Kidney epithelial cell (primary cell): Measurements from ENCODE around the gene DCC. TPM values are rescaled to one million over a fixed set of nuclear protein-coding genes. Genes with fewer than 3 reads are reported as not detected.
"Not testable (repeated sequence)": the region's sequence is repeated elsewhere in the genome, so short reads cannot be mapped to it uniquely, and the experiment has no call there.

Source experiments
- DNase-seq: peaks from one replicate; pipeline ENCODE4 v3.0.0-alpha.2; 2010; ENCODE audit warnings: low read depth
- H3K27me3 ChIP-seq: 2 replicates; pipeline ENCODE4 v1.6.0; 2011; ENCODE audit warnings: low read length; ENCODE audit not compliant: control insufficient read depth, insufficient read depth
- H3K36me3 ChIP-seq: 2 replicates; pipeline ENCODE4 v1.5.1; 2011; ENCODE audit warnings: low read length; ENCODE audit not compliant: control insufficient read depth, insufficient read depth
- H3K4me3 ChIP-seq: 2 replicates; pipeline ENCODE4 v1.5.1; 2011; ENCODE audit warnings: low read depth, mild to moderate bottlenecking, control low read depth, low read length
- CTCF ChIP-seq: IDR thresholded peaks from 2 replicates; pipeline ENCODE4 v1.5.1; 2011; ENCODE audit warnings: mild to moderate bottlenecking, moderate library complexity, low read length, control low read depth, inconsistent platforms; ENCODE audit not compliant: insufficient read depth, poor library complexity, severe bottlenecking
- total RNA-seq: library from RNA; depleted of rRNA; stranded (reverse); fragments of >200 nt; gene quantifications from 2 replicates; pipeline ENCODE4 v1.2.3, GENCODE V29; 2015

DCC gene
- total RNA-seq, 1 donor from 2014 or later = 0.04 TPM

- peak; percentile 1 for DNase-seq
- no peaks in the 10 kb centered on the region for H3K36me3 ChIP-seq
- H3K4me3 ChIP-seq = no peak overlapping the region
- no peak for TF ChIP-seq CTCF
- H3K27me3 ChIP-seq = no peaks in the 10 kb centered on the region
Measured at GRCh38 chr18:53457068-53457467, 1117.1 kb downstream of the DCC start.

GRCh38 chr18:53458268-53458667, 1118.3 kb downstream of the DCC start:
- Histone ChIP-seq H3K27me3 (no peaks in the 10 kb centered on the region), H3K36me3 (no peaks in the 10 kb centered on the region), H3K4me3 (no peak overlapping the region)
- DNase-seq = no peak
- no peak for TF ChIP-seq CTCF

- Histone ChIP-seq H3K4me3 (no peak overlapping the region), H3K27me3 (no peaks in the 10 kb centered on the region), H3K36me3 (no peaks in the 10 kb centered on the region)
- DNase-seq = no peak
- TF ChIP-seq CTCF = no peak
Measured at GRCh38 chr18:53458944-53459580, 1119.1 kb downstream of the DCC start.

- TF ChIP-seq CTCF = no peak
- no peaks in the 10 kb centered on the region for H3K36me3 ChIP-seq
- H3K4me3 ChIP-seq = no peak overlapping the region
- no peak for DNase-seq
- H3K27me3 ChIP-seq = no peaks in the 10 kb centered on the region
Measured at GRCh38 chr18:53467756-53468155, 1127.8 kb downstream of the DCC start.

- H3K4me3 ChIP-seq, H3K27me3 ChIP-seq, H3K36me3 ChIP-seq, DNase-seq: not testable (repeated sequence)
Measured at GRCh38 chr18:53468173-53468572, 1128.2 kb downstream of the DCC start.

GRCh38 chr18:53472546-53472945, 1132.5 kb downstream of the DCC start:
- Histone ChIP-seq H3K4me3 (no peak overlapping the region), H3K27me3 (no peaks in the 10 kb centered on the region), H3K36me3 (no peaks in the 10 kb centered on the region)
- TF ChIP-seq CTCF = no peak
- DNase-seq = no peak
